Measurements from ENCODE around the gene GRM5. TPM values are rescaled to one million over a fixed set of nuclear protein-coding genes. Genes with fewer than 3 reads are reported as not detected.
A peak's percentile ranks its signal among the peaks of the same experiment; 100 is the strongest.

Gene GRM5
- total RNA-seq, 1 experiment from 2014 or later = not detected

- DNase-seq (ENCODE audit: low read depth) = no peak
These were observed 361.3 kb downstream of the GRM5 start for GRCh38 chr11:88704485-88704884.

- no peak for DNase-seq (ENCODE audit: low read depth)
These were observed 364.0 kb downstream of the GRM5 start for GRCh38 chr11:88701816-88702215.

- DNase-seq (ENCODE audit: low read depth) = no peak
These were observed 368.6 kb downstream of the GRM5 start for GRCh38 chr11:88697139-88697538.

GRCh38 chr11:88695689-88696414 is 369.9 kb downstream of the GRM5 start:
- DNase-seq (ENCODE audit: low read depth) = peak; percentile 39

- no peak for DNase-seq (ENCODE audit: low read depth)
These were observed 373.3 kb downstream of the GRM5 start for GRCh38 chr11:88692306-88693086.

GRCh38 chr11:88689548-88690240 is 376.1 kb downstream of the GRM5 start:
- no peak for DNase-seq (ENCODE audit: low read depth)

- no peak for DNase-seq (ENCODE audit: low read depth)
These were observed 382.8 kb downstream of the GRM5 start for GRCh38 chr11:88683024-88683423.

- DNase-seq (ENCODE audit: low read depth) = peak; percentile 43
These were observed 385.0 kb downstream of the GRM5 start for GRCh38 chr11:88680806-88681205.

- no peak for DNase-seq (ENCODE audit: low read depth)
These were observed 399.4 kb downstream of the GRM5 start for GRCh38 chr11:88666364-88666763.

- DNase-seq (ENCODE audit: low read depth) = no peak
These were observed 408.6 kb downstream of the GRM5 start for GRCh38 chr11:88657076-88657738.

GRCh38 chr11:88656283-88656682 is 409.5 kb downstream of the GRM5 start:
- no peak for DNase-seq (ENCODE audit: low read depth)

GRCh38 chr11:88655656-88656055 is 410.1 kb downstream of the GRM5 start:
- DNase-seq (ENCODE audit: low read depth) = no peak

GRCh38 chr11:88655196-88655595 is 410.6 kb downstream of the GRM5 start:
- no peak for DNase-seq (ENCODE audit: low read depth)

GRCh38 chr11:88651556-88651955 is 414.2 kb downstream of the GRM5 start:
- no peak for DNase-seq (ENCODE audit: low read depth)

- no peak for DNase-seq (ENCODE audit: low read depth)
These were observed 421.1 kb downstream of the GRM5 start for GRCh38 chr11:88644724-88645123.

GRCh38 chr11:88632163-88632562 is 433.6 kb downstream of the GRM5 start:
- DNase-seq (ENCODE audit: low read depth) = no peak

GRCh38 chr11:88631497-88631896 is 434.3 kb downstream of the GRM5 start:
- DNase-seq (ENCODE audit: low read depth) = no peak

- DNase-seq (ENCODE audit: low read depth) = no peak
These were observed 436.3 kb downstream of the GRM5 start for GRCh38 chr11:88629496-88629895.

GRCh38 chr11:88626216-88626615 is 439.6 kb downstream of the GRM5 start:
- no peak for DNase-seq (ENCODE audit: low read depth)

GRCh38 chr11:88623531-88623930 is 442.3 kb downstream of the GRM5 start:
- DNase-seq (ENCODE audit: low read depth) = no peak

GRCh38 chr11:88620568-88621130 is 445.1 kb downstream of the GRM5 start:
- DNase-seq (ENCODE audit: low read depth) = no peak

Data from RPMI7951 (cell line).